HEK293 (cell line): ENCODE results near the gene CFAP58.

Experiments
- BCL11B ChIP-seq: fragments of 450-650 bp; formaldehyde crosslinking; IDR thresholded peaks from 2 replicates; pipeline ENCODE4 v1.5.1; 2016; ENCODE audit warnings: low read depth, missing biosample characterization, missing genetic modification characterization
- CTCF ChIP-seq: fragments of 450-650 bp; formaldehyde crosslinking; IDR thresholded peaks from 2 replicates; pipeline ENCODE4 v1.5.1; 2016; ENCODE audit warnings: missing biosample characterization, missing genetic modification characterization
- PATZ1 ChIP-seq: fragments of 450-650 bp; formaldehyde crosslinking; IDR thresholded peaks from 2 replicates; pipeline ENCODE4 v1.5.1; 2016; ENCODE audit warnings: missing biosample characterization, missing genetic modification characterization
- SALL2 ChIP-seq: fragments of 450-650 bp; formaldehyde crosslinking; IDR thresholded peaks from 2 replicates; pipeline ENCODE4 v1.5.0; 2017; ENCODE audit warnings: missing biosample characterization, mild to moderate bottlenecking, missing genetic modification characterization, borderline replicate concordance
- ZNF114 ChIP-seq: fragments of 450-650 bp; formaldehyde crosslinking; IDR thresholded peaks from 2 replicates; pipeline ENCODE4 v1.5.0; 2017; ENCODE audit warnings: missing biosample characterization, missing genetic modification characterization
- ZNF341 ChIP-seq: fragments of 450-650 bp; formaldehyde crosslinking; IDR thresholded peaks from 2 replicates; pipeline ENCODE4; 2016; ENCODE audit warnings: low read depth, missing biosample characterization, missing genetic modification characterization
- ZNF561 ChIP-seq: fragments of 450-650 bp; IDR thresholded peaks from 2 replicates; pipeline ENCODE4 v1.5.1; 2018; ENCODE audit warnings: missing biosample characterization, missing genetic modification characterization, borderline replicate concordance
- ZNF670 ChIP-seq: fragments of 450-650 bp; formaldehyde crosslinking; IDR thresholded peaks from 2 replicates; pipeline ENCODE4 v1.5.1; 2016; ENCODE audit warnings: missing biosample characterization, missing genetic modification characterization, low read depth

- TF ChIP-seq CTCF (tag by site-specific recombination) (no peak), BCL11B (tag by site-specific recombination) (no peak), SALL2 (tag by site-specific recombination) (no peak), PATZ1 (tag by site-specific recombination) (no peak), ZNF114 (tag by site-specific recombination) (no peak), ZNF670 (tag by site-specific recombination) (no peak), ZNF561 (no peak), ZNF341 (no peak)
Observed at GRCh38 chr10:104498347-104499081, 144.9 kb downstream of the CFAP58 start.
